Thyroid gland (tissue), 4 donors: ENCODE data around the gene CDKL1.

Experiments used
- CTCF ChIP-seq, 6 experiments: fragments of 200-600 bp in 3 of 6; fragments of 450-650 bp in 3 of 6; sonication (generic) in 3 of 6; IDR thresholded peaks; one replicate each; pipeline ENCODE4 v1.5.1; 2016 to 2019; ENCODE audit warnings: antibody characterized with exemption in 6 of 6, mild to moderate bottlenecking in 2 of 6, inconsistent platforms in 1 of 6, moderate library complexity in 1 of 6
- POLR2A ChIP-seq, 2 donors: fragments of 450-650 bp; IDR thresholded peaks; one replicate each; pipeline ENCODE4 v1.6.1; 2017; ENCODE audit warnings: antibody characterized with exemption in 2 of 2, mild to moderate bottlenecking in 2 of 2, moderate library complexity in 1 of 2

- no peak for TF ChIP-seq CTCF (IDR thresholded peaks at IDR 0.05)
- no peak for TF ChIP-seq POLR2A (IDR thresholded peaks at IDR 0.05)
Measured at GRCh38 chr14:50432131-50432530, 35.5 kb upstream of the CDKL1 start.
